Stimulated activated CD8-positive, alpha-beta memory T cell treated with anti-CD3 and anti-CD28 coated beads, Interleukin-12 subunit alpha, Interleukin-12 subunit beta, amount 100 ng/mL, for 24 hours (primary cell): Measurements from ENCODE around the gene ATP6V0E1.
"Not testable (repeated sequence)": the region's sequence is repeated elsewhere in the genome, so short reads cannot be mapped to it uniquely, and the experiment has no call there.

Source experiments
- DNase-seq: peaks from one replicate; pipeline ENCODE4 v3.0.0-alpha.2; 2020; ENCODE audit errors: extremely low read depth

ATP6V0E1 gene

DNA sequence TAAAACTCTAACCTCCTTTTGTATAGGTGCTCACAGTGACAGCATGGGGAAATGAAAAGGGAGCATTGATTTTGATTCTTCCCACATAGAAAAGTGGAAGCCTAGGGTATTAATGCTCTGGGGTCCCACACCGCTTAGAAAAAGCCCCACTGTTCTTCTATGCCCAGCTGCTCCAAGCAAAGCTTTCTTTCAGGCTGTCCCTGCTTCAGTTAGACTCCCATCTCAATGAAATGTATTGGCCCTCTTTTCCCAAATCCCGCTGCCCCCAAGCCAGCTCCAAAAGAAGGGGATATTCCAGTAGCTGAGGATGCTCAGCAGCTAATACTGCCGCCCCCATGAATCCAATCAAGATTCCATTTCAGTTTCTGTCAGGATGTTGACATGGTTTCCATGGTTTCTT lies 55.6 kb downstream of the ATP6V0E1 start:
- DNase-seq, result no peak

GRCh38 chr5:173039964-173040363 lies 56.4 kb downstream of the ATP6V0E1 start:
- DNase-seq, result no peak

- no peak for DNase-seq
Observed at GRCh38 chr5:173041881-173042762, 58.6 kb downstream of the ATP6V0E1 start.

DNA sequence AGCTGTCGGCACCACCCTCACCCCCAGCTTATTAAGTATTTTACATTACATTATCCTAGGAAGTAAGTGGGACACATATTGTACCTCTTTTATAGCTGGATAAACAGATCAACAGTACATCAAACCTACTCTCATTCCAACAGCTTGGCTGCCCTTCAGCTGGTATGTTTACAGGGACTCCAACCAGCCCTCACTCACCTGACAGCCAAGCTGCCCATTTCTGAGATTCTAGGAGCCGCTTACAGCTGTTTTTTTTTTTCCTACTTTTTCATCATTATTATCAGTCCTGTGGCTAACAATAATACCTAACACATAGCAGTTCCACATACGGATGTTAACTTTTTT lies 59.2 kb downstream of the ATP6V0E1 start:
- DNase-seq, result no peak

- no peak for DNase-seq
Observed at GRCh38 chr5:173045474-173045873, 61.9 kb downstream of the ATP6V0E1 start.

- not testable (repeated sequence) for DNase-seq
Observed at GRCh38 chr5:173047096-173047837, 63.7 kb downstream of the ATP6V0E1 start.

- DNase-seq, result no peak
Observed at GRCh38 chr5:173047838-173048105, 64.2 kb downstream of the ATP6V0E1 start.

- no peak for DNase-seq
Observed at GRCh38 chr5:173050791-173051190, 67.2 kb downstream of the ATP6V0E1 start.

DNA sequence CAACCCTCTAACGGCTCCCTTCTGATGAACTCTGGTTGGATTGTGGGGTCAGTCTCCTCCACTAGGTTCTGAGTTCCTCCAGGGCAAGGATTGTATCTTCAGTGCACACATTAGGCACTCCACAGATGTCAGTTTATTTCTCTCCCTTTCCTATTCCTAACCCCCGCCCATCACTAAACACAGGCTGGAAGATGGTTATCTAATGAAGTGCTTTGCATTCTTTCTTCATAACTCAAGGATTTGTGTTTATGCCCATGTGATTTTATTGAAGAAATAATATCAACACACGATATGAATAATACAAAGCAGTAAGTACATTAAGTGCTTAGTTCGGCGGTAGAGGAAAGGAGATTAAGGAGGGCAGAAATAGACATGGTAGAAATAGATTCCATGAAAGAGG lies 68.2 kb downstream of the ATP6V0E1 start:
- no peak for DNase-seq

GRCh38 chr5:173053041-173053440 lies 69.5 kb downstream of the ATP6V0E1 start:
- no peak for DNase-seq

DNA sequence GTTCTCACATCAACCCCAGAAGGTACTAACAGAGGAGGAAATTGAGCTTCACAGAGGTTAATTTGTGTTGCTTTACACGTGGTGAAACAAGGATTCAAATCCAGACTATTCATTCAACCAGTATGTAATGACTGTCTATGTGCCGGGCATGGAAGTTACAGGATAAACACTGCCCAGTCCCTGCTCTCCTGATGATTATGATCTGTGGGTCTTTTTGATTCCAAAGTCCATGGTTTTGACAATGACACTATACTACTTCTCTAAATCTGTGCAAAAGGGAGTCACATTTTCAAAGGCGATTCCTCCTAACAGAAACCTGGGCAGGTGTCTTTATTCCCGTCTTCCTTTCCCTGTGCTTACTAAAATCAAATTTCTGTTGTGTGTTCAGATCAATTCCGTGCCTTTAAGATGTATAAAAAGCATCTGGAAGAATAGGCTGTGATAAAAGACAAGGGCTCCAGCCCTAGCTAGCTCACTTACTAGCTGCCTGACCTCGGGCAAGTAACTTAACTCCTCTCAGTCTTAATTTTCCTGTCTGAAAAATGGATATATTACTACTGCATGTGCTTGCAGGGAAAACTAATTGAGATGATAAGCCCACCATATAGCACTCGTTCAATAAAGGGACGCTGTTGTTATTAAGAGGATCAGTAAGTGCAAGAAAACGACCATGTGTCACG lies 71.6 kb downstream of the ATP6V0E1 start:
- DNase-seq, result no peak

GRCh38 chr5:173055722-173055982 lies 72.1 kb downstream of the ATP6V0E1 start:
- DNase-seq, result no peak

DNA sequence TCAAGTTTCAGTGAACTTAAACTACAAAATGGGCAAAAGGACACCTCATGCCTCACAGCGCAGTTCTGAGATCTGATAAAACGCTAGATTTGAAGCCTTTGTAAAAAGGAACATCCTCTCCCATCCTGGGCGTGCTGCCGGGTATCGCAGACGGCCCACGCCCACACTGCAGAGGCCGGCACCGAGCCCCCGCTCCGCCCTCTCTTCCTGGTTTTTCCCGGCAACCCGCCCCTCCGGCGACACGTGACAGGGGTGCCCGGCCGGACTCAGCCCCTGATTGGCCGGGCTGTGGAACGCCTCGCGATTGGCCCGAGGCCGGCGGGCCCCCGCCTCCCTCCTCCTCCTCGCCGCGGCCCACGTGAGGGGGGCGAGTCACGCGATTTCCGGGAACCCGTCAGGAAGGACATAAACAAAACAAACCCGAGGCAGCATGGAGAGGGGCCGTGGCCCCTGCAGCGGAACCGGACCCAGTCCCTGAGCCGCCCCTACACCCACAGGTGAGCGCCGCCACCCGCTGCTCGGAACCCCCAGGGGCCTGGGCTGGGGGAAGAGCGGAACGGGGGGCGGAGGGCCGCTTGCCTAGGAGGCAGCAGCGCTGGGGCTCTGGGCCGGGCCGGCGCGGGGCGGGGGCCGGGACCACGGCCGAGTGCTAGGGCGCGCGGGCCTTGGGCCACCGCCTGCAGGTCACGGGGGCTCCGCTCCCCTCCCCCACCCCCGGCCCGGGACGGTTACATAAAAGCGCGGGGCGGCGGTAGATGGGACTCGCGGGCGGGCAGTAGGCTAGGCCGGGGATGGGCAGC lies 72.6 kb downstream of the ATP6V0E1 start, which contains the start of gene CREBRF:
CREBRF (plus strand) TSS at position 370 of the 800 bp plus-strand sequence. CDS start 24,424 bp downstream, outside the sequence.
- peak; percentile 94 for DNase-seq

DNA sequence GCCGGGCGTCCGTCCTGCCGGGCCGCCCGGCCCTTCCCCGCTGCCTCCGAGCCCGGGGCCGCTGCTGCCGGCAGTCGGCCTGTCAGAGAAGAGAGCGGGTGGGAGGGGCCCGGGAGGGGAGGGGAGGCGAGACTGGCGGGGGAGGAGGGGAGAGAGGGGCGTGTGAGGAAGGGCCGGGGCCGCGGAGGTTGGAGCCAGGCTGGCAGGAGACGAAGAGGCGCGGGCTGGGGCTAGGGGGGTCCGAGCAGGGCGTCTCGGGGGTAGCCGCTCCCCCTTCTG lies 73.2 kb downstream of the ATP6V0E1 start:
- peak; percentile 55 for DNase-seq

DNA sequence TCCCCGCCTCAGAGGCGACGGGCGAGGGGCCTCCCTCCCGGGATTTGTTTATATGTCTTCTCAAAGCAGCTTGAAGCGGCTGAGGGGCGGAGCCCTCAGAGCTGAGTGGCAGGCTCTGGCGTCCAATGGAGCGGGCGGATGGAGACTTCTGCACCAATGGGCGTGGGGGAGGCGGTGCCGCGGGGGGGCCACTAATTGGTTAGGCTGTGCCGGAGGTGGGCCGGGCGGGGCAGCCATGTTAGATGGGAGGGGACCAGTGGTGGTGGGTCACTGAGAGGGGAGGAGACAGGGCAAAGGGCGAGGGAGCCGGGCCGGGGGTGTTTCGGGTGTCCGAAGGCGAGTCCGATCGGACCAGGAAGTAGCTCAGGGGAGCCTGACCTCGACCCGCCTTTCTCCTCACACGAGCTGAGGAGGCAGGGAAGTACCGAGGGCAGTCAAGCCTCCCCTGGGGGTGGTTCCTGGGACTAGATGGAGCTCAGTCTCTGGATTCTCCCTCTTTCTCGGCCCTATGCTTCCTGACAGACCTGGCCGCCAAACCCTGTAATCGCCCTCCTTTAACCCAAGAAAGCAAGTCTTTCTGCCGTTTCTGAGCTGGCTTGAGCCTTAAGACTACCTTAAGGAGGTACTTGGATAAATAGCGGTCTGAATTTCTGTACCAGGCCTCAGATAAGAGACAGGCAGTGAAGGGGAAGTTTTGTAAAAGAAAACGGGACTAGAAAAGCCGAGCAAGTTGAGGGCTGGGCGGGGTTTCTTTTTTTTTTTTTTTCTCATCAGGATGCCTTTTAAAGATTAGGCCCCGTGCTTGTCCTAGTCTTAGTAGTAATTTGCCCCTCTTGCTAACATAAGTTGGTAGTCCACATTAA lies 73.7 kb downstream of the ATP6V0E1 start:
- DNase-seq, result peak; percentile 98

- no peak for DNase-seq
Observed at GRCh38 chr5:173062141-173062540, 78.6 kb downstream of the ATP6V0E1 start.

DNA sequence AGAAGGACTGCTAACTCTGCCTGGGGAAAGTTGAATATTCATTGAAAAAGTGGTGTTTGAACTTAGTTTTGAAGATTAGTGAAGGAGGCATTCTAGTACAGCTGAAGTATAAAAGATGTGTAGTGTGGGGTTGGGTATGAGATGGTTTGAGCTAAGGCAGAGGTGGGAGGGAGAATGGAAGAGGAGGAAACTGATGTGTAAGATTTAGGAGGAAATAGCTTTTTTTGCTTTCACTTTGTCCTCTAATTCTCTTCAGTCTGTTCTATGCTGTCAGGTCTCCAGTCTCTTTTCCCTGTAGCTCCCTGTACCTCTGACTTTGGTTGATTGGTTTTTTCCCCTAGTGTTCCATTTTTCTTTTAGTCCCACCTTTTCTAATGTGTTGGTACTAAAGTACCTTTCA lies 81.6 kb downstream of the ATP6V0E1 start:
- DNase-seq, result no peak

DNA sequence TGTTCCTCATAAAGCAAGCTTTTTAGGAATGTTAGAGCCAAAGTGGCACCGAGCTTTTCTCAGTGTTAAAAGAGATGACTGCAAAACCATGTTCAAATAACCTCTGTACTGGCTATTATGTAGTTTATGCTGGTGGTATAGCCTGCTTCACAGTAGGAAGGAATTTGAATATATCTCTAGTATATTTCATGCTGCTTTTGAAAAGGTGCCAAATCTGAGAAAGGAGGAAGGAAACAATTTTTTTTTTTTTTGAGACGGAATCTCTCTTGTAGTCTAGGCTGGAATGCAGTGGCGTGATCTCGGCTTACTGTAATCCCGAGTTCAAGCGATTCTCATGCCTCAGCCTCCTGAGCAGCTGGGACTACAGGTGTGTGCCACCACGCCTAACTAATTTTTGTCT lies 86.1 kb downstream of the ATP6V0E1 start:
- no peak for DNase-seq

DNA sequence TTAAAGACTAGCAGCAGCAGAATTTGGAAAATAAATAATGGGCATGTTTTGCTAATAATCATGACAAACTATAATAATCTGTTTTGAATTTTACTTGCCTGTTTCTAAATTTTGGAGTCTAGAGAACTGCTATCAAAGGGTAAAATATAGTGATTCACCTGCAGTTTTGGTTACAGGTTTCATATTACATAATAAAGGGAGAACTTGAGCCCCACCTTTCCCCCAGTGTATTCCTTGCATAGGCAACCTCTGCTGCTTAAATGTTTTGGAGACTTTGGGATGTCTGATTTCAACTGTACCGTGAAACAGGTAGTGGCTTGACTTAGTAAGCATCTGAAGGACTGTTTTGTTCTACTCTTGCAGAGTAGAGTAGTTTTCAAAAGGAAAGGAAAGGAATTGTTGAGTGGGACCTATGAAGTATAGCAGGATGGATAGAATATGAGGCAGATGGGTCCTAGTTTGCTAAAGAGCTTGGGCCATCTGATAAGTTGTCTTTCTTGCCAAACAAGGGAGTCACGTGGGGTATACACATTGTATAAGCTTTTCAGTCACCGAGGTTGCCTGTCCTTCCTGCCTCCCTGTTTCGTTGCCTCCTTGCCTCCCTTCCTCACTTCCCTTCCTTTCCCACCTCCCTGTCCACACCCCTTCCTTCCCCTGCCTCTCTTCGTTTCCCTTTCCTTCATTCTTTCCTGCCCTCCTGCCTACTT lies 91.7 kb downstream of the ATP6V0E1 start:
- no peak for DNase-seq

- no peak for DNase-seq
Observed at GRCh38 chr5:173075970-173076369, 92.4 kb downstream of the ATP6V0E1 start.

GRCh38 chr5:173076471-173076870 lies 92.9 kb downstream of the ATP6V0E1 start:
- not testable (repeated sequence) for DNase-seq
